ENCODE measurements around the gene KRT4.

KRT4 gene

GRCh38 chr12:52818887-52819420, 5.0 kb upstream of the KRT4 start:
- TF ChIP-seq, protein P1, sequence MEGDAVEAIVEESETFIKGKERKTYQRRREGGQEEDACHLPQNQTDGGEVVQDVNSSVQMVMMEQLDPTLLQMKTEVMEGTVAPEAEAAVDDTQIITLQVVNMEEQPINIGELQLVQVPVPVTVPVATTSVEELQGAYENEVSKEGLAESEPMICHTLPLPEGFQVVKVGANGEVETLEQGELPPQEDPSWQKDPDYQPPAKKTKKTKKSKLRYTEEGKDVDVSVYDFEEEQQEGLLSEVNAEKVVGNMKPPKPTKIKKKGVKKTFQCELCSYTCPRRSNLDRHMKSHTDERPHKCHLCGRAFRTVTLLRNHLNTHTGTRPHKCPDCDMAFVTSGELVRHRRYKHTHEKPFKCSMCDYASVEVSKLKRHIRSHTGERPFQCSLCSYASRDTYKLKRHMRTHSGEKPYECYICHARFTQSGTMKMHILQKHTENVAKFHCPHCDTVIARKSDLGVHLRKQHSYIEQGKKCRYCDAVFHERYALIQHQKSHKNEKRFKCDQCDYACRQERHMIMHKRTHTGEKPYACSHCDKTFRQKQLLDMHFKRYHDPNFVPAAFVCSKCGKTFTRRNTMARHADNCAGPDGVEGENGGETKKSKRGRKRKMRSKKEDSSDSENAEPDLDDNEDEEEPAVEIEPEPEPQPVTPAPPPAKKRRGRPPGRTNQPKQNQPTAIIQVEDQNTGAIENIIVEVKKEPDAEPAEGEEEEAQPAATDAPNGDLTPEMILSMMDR (IDR thresholded peaks at IDR 0.05; ENCODE audit: borderline replicate concordance, control extremely low read depth, extremely low read depth, insufficient read depth, missing control alignments), result no peak
- in situ Hi-C loops (cut with MboI; ENCODE audit: low sequenced_read_pairs, unreplicated experiment), result no loop called here

GRCh38 chr12:52818388-52818787, 4.5 kb upstream of the KRT4 start:
- DNase-seq (ENCODE audit: low spot score), result no peak
- in situ Hi-C loops (cut with MboI; ENCODE audit: low sequenced_read_pairs, unreplicated experiment), result no loop called here
- TF ChIP-seq, protein P1 (IDR thresholded peaks at IDR 0.05; ENCODE audit: borderline replicate concordance, control extremely low read depth, extremely low read depth, insufficient read depth, missing control alignments), result no peak

More at GRCh38 chr12:52818887-52819420, 5.0 kb upstream of the KRT4 start:
- DNase-seq (ENCODE audit: low spot score), result no peak

DNA sequence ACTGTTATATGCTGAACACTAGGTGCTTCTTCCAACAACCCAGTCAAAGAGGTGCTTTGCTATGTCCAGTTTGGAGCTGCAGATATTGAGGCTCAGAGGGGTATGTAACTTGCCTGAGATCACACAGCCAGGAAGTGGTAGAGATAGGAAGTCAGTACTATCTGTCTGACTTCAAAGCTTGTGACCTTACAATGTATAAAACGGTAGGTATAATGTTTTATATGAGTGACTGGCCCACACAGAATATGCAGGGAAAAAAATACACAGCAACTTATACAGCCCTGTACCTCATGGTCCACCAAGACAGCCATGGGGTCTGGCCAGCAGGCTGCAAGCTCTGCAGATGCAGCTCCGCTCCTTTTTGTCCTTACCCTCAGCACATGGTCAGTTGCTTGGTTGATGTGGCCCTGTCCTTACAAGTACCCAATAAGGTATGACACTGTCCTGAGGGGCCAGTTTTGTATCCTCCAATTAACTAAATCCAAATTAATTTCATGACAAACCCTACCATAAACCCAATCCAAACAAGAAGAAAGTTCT, 3.9 kb upstream of the KRT4 start:
- TF ChIP-seq, protein P1 (IDR thresholded peaks at IDR 0.05; ENCODE audit: borderline replicate concordance, control extremely low read depth, extremely low read depth, insufficient read depth, missing control alignments), result no peak
- in situ Hi-C loops (cut with MboI; ENCODE audit: low sequenced_read_pairs, unreplicated experiment), result no loop called here
- no peak for DNase-seq (ENCODE audit: low spot score)

DNA sequence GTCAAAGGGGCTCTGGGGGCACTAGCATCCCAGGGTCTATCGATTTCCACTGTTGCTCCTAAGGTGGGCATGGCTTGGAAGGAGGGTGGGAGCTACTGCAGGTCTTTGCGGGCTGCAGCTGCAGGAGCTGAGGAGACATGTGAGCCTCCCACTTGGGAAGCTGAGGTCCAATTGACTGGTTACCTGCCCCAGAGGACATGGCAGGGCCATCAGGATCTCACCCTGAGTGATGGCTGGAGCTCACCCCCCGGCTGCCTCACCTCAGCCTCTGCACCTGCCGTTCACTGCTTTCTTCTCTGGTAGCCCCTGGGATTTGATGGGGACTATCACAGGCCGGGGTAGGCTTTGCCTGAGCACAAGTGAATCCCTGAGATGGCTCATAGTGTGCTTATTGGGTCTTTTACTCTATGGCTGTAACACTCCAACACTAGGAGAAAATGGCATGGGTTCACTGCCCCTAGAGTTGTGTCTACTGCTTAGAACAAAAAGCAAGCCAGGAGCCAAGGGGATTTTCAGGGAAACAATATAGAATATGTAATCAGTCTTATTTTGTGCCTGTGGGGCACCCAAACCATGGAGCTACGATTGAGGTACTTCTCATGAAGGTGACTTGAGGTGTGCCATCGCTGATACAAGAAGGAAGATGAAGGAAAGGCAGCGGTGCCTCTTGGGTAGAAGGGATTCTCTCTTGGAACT, 3.2 kb upstream of the KRT4 start:
- TF ChIP-seq, protein P1 (IDR thresholded peaks at IDR 0.05; ENCODE audit: borderline replicate concordance, control extremely low read depth, extremely low read depth, insufficient read depth, missing control alignments), result no peak
- in situ Hi-C loops (cut with MboI; ENCODE audit: low sequenced_read_pairs, unreplicated experiment), result no loop called here
- no peak for DNase-seq (ENCODE audit: low spot score)

DNA sequence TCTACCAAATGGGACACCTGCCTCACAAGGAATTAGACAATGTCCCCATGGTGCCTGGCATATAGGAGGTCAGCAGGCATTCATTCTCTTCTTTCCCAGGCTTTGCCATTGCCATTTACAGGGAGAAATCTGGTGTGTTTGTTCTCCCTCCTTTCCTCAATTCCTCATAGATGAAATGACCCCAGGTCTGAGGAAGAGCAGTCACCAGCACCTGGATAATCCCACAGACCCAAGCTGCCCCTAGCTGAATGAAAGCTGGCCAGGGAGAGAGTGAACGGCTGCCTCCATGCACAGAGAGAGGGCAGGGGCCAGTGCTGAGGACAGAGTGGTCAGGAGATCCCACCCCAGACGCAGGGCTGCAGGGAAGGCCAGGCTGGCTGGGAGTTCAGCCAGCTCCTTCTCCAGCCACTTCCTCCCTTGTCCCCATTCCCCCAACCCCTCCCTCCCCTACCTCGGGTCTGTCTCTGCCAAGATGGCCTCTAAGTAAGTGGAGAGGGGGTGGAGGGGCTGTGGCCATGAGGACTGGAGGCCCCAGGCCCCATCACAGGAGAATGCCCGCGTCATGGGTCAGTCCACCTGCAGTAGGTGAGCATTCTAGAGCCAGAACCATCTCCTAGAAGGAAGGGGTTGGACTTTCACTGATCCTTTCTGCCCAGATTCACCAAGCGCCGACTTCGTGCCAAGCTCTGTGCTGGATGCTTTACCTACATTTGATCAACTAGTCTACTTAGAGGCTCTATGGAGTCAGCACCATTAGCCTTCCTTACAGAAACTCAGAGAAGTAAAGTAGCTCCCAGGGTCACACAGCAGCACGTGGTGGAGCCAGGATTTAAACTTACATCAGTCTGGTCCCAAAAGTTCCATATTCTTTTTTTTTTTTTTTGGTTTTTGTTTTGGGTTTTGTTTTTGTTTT, 2.0 kb upstream of the KRT4 start:
- TF ChIP-seq, protein P1 (IDR thresholded peaks at IDR 0.05; ENCODE audit: borderline replicate concordance, control extremely low read depth, extremely low read depth, insufficient read depth, missing control alignments), result no peak
- in situ Hi-C loops (cut with MboI; ENCODE audit: low sequenced_read_pairs, unreplicated experiment), result no loop called here
- DNase-seq (ENCODE audit: low spot score), result no peak

DNA sequence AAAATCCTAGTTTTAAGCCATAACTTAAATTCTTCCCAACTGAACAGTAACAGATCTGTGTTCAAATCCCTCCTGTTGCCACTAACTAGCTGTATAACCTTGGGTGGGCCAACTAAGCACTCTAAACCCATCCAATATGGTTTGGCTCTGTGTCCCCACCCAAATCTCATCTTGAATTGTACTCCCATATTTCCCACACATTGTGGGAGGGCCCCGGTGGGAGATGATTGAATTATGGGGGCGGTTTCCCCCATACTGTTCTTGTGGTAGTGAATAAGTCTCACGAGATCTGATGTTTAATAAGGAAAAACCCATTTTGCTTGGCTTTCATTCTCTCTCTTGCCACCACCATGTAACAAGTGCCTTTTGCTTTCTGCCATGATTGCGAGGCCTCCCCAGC, 1.2 kb upstream of the KRT4 start:
- in situ Hi-C loops (cut with MboI; ENCODE audit: low sequenced_read_pairs, unreplicated experiment), result no loop called here
- DNase-seq (ENCODE audit: low spot score), result no peak
- TF ChIP-seq, protein P1 (IDR thresholded peaks at IDR 0.05; ENCODE audit: borderline replicate concordance, control extremely low read depth, extremely low read depth, insufficient read depth, missing control alignments), result no peak

Data from GM13976 (cell line).